ENCODE data around the gene FOXRED1.
A peak's percentile ranks its signal among the peaks of the same experiment; 100 is the strongest.
"Not testable (repeated sequence)": the region's sequence is repeated elsewhere in the genome, so short reads cannot be mapped to it uniquely, and the experiment has no call there.

The FOXRED1 gene

DNA sequence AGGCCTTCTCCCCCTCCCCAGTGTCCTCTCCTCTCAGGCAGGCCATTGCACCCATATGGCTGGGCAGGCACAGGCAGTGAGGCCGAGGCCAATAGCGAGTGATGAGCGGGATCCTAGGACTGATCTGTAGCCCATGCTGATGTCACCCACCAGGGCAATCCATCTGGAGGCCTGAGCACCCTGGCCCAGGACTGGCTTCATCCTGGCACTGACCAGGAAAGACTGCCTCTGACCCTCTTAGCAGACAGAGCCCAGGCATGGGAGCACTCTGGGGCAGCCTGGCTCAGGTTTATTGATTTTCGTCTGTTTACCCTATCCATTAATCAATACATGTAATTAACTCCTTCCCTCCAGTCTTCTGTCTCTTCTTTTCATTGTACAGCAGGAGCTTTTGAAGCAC lies 8.8 kb downstream of the FOXRED1 start:
- no peak for DNase-seq

DNA sequence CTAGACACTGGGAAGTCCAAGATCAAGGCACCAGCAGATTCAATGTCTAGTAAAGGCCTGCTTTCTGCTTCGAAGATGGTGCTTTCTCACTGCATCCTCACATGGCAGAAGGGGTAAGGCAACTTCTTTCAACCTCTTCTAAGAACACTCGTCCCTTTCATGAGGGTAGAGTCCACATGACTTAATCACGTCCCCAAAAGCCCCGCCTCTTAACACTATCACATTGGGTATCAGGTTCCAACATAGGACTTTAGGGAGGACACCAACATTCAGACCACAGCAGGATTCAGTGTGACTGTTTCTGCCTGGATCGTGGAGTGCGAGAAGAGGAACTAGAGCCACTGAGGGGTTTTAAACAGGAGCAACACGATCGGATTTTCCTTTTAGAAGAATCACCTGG lies 10.2 kb downstream of the FOXRED1 start:
- DNase-seq, result no peak

DNA sequence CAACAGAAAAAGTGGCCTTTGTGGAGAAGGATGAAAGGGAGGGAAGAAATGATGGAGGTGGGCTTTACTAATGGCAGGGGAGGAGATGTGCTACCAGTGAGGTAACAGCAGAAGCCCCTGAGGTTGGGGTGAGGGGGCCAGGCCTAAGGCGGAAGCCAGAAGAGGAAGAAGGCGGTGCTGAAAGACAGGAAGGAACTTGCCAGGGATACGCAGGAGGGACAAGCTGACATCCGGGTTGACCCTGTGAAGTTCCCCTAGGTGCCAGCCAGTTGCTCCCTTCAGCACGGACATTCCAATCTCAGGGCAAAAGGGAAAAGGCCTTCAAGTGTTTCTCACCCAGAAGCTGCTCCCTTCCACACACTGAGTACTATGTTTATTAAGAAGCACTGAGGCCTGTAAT lies 11.6 kb downstream of the FOXRED1 start:
- DNase-seq, result no peak

DNA sequence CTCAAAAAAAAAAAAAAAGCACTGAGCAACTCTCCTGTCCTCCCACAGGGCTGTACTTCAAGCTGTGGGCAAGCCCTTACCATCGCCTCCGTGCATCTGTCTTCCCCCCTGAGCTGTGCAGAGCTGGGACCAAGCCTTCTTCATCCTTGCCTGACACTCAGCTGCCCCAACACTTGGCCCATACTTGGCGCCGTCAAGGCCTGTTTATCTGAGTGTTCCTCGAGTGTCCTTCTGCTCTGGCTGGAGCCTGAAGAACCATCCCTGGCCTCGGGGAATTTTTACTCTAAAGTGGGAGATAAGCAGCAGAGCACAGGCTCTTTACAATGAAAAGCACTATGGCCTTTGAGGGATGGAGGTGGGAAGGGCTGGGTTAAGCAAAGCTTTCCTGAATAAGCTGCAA lies 12.3 kb downstream of the FOXRED1 start:
- DNase-seq, result no peak

DNA sequence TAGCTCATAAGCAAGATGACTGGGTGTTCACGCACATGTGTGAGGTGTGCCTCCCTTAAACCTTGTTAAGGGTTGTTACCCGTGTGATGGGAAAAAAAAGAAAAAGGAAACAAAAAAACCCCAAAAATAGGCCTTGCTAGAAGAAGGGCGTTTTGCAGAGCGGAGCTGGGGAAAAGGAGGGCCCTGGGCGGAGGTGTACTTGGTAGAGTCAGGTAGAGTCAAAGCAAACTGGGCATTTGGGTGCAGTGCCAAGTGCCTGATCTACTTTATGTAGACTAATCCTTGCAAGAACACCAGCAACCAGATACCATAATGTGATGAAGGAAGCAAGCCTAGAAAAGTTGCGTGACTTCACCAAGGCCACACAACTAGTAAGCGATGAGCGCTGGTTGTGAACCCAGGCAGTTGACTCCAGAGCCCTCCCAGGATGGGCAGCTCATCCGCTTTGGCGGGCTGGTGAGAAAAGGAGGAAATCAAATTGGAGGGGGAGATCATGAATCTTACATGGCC lies 12.8 kb downstream of the FOXRED1 start:
- DNase-seq, result no peak

- peak; percentile 70 for DNase-seq
Measured at GRCh38 chr11:126282361-126282735, 13.4 kb downstream of the FOXRED1 start.

GRCh38 chr11:126282736-126283591 lies 14.0 kb downstream of the FOXRED1 start, which contains the start of gene TIRAP:
Gene TIRAP, plus strand, starts transcription at chr11:126283093. Its CDS starts 7,802 bp downstream, at chr11:126290895.
- DNase-seq, result peak; percentile 76

DNA sequence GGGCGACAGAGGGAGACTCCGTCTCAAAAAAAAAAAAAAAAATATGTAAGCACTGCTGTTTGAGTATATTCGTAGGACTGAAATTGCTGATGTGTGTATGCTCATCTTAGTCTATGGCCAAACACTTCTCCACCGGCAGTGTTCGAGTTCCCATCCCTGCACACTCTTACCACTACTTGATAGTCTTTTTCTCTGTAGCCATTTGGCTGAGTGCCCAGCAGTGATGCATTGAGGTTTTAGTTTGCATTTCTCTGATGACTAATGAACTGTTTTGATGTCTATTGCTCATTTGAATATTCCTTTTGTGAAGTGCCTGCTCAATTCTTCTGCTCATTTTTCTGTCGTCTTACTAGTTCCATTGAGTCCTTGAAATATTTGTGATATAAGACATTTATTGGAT lies 15.9 kb downstream of the FOXRED1 start:
- DNase-seq, result peak; percentile 95

DNA sequence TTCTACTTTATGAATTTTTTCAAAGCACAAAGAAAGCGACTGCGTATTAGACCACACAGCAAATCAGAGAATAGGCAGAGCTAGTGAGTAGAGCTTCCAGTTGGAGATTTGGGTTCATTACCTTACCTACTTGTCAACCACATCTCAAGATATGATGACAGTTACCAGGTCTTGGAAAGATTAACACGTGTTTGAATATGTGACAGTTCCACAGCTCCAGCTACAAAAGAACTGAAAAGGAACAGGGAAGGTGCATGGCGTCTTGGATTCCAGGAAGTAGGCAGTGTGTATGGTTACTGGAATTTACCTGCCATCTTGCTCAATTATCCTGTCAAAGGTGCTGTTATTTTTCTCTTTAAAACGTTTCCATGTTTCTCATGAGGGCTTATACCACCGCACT lies 19.3 kb downstream of the FOXRED1 start:
- no peak for DNase-seq

GRCh38 chr11:126290887-126291286 lies 21.9 kb downstream of the FOXRED1 start:
- DNase-seq, result no peak

DNA sequence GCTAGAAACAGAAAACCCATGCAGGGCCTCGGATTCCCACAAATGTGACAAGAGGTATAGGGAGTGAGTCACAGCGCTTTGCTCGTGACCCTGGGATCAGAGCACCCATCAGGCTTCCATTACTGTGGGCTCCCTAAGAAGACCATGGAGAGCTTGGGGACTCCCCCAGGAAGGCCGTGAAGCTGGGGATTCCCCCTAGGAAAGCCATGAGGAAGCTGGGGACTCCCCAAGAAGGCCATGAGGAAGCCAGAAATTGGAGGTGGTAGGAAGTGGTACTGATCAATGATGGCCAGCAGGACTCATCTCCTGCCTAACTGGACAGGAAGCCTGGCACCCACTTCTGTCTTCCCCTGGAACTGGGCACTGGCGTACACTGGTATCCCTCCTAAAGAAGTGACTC lies 24.8 kb downstream of the FOXRED1 start:
- DNase-seq, result no peak

- DNase-seq, result no peak
Measured at GRCh38 chr11:126297004-126297403, 28.1 kb downstream of the FOXRED1 start.

DNA sequence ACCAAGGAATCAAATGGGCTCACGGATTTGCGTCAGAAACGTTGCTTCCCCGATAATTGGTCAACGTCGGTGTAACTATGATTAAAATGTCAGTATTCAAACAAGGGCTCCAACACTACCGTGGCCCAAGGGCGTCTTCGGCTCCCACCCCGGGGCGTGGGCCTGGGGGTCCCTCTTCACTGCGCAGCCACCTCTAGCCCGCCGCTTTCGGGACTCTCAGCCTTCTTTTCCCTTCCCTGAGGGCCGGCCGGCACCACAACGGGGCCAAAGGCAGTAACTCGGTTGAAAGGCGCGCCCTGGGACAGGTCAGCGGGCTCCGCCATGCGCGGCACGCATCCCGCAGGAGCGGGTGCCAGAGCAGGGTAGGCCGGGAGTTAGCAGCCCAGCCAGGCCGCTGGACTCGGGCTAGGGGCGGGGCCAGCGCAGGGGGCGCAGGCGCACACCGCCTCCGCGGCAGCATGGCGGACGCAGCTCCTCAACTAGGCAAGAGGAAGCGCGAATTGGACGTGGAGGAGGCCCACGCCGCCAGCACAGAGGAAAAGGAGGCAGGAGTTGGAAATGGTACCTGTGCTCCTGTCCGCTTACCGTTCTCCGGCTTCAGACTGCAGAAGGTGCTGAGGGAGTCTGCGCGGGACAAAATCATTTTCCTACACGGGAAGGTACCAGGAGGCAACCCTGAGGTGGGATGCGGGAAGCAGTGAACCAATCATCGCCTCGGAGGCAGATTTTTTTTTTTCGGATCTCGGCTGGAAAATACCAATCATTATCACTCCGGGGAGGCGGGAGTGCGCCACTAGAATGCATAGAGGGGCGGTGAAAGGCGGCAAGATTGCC lies 34.9 kb downstream of the FOXRED1 start, which contains the start of gene DCPS:
Gene DCPS (plus strand): TSS at position 438 of the 834 bp plus-strand sequence. CDS start 21 bp downstream, at position 459.
- DNase-seq, result peak; percentile 100

- DNase-seq, result no peak
Measured at GRCh38 chr11:126304457-126305075, 35.6 kb downstream of the FOXRED1 start.

GRCh38 chr11:126305699-126306098 lies 36.7 kb downstream of the FOXRED1 start:
- DNase-seq, result no peak

DNA sequence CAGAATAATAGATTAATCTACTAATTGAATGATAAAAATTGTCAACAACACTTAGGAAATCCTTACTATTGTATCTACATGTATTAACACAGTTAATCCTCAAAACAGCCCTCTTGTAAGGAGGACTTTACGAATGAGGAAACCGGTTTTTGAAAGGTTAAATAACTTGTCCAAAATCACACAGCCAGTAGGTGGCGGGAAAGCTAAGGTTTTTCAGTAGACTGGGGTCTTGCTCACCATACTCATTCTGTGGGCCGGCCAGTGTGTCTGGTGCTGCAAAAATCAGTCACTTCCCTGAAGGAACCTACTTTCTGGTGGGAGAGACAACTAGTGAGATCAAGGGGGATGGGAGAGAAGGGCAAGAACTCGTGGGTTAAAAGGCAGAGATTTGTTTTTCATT lies 38.8 kb downstream of the FOXRED1 start:
- peak; percentile 54 for DNase-seq

GRCh38 chr11:126308271-126308671 lies 39.3 kb downstream of the FOXRED1 start:
- peak; percentile 67 for DNase-seq

DNA sequence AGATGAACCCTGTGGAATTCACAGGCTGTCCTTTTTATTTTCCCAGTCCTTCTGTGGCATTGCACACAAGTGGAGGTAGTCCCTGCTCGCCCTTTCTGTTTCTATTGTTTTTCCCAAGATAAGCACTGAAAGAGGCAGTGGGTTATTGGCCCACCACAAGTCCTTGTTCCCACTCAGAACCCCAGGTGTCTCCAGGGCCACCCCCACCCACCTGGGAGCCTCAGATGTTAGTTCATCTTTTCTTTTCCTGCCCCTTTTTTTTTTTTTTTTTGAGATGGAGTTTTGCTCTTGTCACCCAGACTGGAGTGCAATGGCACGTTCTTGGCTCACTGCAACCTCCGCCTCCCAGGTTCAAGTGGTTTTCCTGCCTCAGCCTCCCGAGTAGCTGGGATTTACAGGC lies 39.8 kb downstream of the FOXRED1 start:
- not testable (repeated sequence) for DNase-seq

DNA sequence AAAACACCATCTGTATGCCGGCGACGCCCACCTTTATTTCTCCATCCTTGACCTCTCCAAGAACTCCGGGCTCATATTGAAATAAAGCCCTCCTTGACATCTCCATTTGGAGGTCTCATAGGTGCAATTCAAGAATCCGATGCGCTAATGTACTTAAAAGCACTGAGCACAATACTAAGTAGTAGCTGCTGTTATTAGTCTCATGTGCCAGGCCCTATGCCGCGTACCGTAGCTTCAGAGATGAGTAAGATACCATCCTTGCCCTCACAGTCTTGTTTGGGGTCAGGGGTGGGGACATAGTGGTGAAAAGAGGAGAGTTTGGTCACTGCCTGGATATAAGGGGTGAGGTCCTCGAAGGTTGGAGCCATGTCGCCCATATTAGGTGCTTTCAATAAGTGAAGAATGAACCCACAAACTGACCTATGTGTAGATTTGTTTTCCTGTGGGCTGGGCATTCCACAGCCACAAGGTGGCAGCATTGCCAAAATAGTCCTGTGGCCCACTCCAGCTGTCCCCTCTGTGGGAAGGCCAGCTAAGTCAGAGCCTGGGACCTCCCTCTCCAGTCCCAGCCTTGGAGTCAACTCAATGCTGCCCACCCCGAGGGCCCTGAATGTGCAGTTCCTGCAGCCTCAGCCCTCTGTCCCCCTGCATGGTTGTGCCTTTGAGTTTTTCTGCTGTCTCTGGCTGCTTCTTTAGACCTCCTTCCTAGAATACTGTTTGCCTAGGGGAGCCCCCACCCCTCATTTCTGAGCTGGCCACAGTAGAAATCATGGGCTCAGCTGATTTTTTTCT lies 41.4 kb downstream of the FOXRED1 start:
- peak; percentile 57 for DNase-seq

- no peak for DNase-seq
Measured at GRCh38 chr11:126310992-126311310, 42.0 kb downstream of the FOXRED1 start.

DNA sequence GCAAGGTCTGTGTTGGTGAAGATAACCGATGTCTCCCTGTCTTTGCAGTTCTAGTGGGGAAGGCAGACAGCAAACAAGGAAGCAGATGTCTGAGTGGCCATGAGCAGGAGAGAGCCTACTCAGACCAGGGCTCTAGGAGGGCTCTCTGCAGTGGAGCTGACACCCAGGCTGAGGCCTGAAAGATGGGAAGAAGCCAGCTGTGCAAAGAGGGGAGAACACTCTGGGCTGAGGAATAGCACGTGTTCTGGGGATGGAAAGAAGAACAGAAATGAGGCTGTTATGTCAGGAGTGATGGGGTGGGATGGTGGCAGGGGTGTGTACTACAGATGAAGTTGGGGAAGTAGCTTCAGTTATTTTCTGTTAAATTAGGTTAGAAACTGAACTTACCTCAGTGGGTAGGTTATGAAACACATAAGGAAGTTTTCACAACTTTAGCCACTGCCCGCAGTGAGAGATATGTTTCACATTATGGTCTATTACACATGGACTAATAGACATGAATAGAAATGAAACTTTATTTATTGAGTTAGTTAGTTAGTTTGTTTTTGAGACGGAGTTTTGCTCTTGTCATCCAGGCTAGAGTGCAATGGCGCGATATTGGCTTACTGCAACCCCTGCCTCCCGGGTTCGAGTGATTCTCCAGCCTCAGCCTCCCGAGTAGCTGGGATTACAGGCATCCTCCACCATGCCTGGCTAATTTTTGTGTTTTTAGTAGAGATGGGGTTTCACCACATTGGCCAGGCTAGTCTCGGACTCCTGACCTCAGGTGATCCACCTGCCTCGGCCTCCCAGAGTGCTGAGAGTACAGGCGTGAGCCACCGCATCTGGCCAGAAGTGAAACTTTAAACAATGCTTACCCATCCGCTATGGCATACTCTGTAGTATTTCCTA lies 42.7 kb downstream of the FOXRED1 start:
- no peak for DNase-seq
